Transverse colon (tissue), 4 donors: Measurements from ENCODE around the gene CIRBP.

ENCODE experiments used
- CTCF ChIP-seq, 5 experiments: fragments of 200-600 bp in 3 of 5; fragments of 450-650 bp in 2 of 5; sonication (generic) in 3 of 5; IDR thresholded peaks; 1 replicate in 2 of 5; 2 replicates in 3 of 5; pipeline ENCODE4 v1.5.1; 2016 to 2017; ENCODE audit warnings: antibody characterized with exemption in 5 of 5, inconsistent platforms in 3 of 5, mild to moderate bottlenecking in 2 of 5, moderate library complexity in 1 of 5
- POLR2A ChIP-seq: fragments of 450-650 bp; IDR thresholded peaks from one replicate; pipeline ENCODE4 v1.6.1; 2016; ENCODE audit warnings: antibody characterized with exemption, mild to moderate bottlenecking, moderate library complexity
- POLR2AphosphoS5 ChIP-seq, 3 donors: sonication (generic); formaldehyde crosslinking; IDR thresholded peaks; one replicate each; pipeline ENCODE4 v1.6.1; 2016; ENCODE audit warnings: antibody characterized with exemption in 3 of 3

GRCh38 chr19:1241417-1242095 is 27.6 kb upstream of the CIRBP start, which contains the start of gene ATP5F1D:
- TF ChIP-seq POLR2AphosphoS5 (IDR thresholded peaks at IDR 0.05) (peak; percentile 88 to 92 (median 91)), CTCF (IDR thresholded peaks at IDR 0.05) (no peak), POLR2A (no peak)
